ENCODE results near the gene RNF217. TPM values are rescaled to one million over a fixed set of nuclear protein-coding genes. Genes with fewer than 3 reads are reported as not detected.

Gene RNF217
- total RNA-seq, 2 donors from 2014 or later: 24.0 to 28.1 TPM

DNA sequence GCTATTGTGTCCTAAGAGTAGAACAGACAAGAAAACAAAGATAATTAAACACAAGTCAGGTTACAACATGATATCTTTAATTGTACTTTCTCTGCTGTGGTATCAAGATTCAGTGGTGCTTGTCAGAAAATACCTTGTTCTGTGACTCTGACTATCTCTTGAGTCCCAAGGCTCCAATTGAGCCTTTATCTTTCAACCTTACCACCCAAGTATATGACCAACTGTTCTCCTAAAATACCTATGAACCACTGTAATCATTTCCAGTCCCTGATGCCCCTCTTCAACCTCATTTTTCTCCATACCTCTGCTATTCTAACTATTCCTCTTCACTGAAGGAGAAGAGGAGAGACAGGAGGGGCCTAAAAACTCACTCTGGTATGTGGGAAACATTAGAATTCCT is 124.5 kb downstream of the RNF217 start:
- Mint-ChIP-seq H3K27me3 (ENCODE audit: insufficient read depth) (no peaks in the 10 kb centered on the region), H3K9me3 (no peaks in the 10 kb centered on the region), H3K27ac (no peak overlapping the region), H3K4me1 (no peaks in the 10 kb centered on the region), H3K4me3 (no peak overlapping the region), H3K36me3 (ENCODE audit: low read depth) (peaks cover 8% of the 10 kb centered on the region)
- H3K4me3 ChIP-seq (ENCODE audit: low read length): no peak overlapping the region
- DNase-seq: no peak
- H3K4me1 ChIP-seq (ENCODE audit: control insufficient read depth, insufficient read depth, low read length): no peaks in the 10 kb centered on the region
- no peak overlapping the region for H3K27ac ChIP-seq (ENCODE audit: low read depth, low read length)
- TF ChIP-seq, protein P1, sequence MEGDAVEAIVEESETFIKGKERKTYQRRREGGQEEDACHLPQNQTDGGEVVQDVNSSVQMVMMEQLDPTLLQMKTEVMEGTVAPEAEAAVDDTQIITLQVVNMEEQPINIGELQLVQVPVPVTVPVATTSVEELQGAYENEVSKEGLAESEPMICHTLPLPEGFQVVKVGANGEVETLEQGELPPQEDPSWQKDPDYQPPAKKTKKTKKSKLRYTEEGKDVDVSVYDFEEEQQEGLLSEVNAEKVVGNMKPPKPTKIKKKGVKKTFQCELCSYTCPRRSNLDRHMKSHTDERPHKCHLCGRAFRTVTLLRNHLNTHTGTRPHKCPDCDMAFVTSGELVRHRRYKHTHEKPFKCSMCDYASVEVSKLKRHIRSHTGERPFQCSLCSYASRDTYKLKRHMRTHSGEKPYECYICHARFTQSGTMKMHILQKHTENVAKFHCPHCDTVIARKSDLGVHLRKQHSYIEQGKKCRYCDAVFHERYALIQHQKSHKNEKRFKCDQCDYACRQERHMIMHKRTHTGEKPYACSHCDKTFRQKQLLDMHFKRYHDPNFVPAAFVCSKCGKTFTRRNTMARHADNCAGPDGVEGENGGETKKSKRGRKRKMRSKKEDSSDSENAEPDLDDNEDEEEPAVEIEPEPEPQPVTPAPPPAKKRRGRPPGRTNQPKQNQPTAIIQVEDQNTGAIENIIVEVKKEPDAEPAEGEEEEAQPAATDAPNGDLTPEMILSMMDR (conservative IDR thresholded peaks at IDR 0.05): no peak
- H3K36me3 ChIP-seq (ENCODE audit: control insufficient read depth, insufficient read depth, low read length): peaks cover 3% of the 10 kb centered on the region
- no peaks in the 10 kb centered on the region for H3K9me3 ChIP-seq (ENCODE audit: control insufficient read depth, low read length)
- H3K27me3 ChIP-seq (ENCODE audit: control insufficient read depth, insufficient read depth, low read length, poor library complexity, severe bottlenecking): no peaks in the 10 kb centered on the region
- no peak overlapping the region for H3K9ac ChIP-seq (ENCODE audit: extremely low read depth, low read length, poor library complexity, severe bottlenecking)

DNA sequence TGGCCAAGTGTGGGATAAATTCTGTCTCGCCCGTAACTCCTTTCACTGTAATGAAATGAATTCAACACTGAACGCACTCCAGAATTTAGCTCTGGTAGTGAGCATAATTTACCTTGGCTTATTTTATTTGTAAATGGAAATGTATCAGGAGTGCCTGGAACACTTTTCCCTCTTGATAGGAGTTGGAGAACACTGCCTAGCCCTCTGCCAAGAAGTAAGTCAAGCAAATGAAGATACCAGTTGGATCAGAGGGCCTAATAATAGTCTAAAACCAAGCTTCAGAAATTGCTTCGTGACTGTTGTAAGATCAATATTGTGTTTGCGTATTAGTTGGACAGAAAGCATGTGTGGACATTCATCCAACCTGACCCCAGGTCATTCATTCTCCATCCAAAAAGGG is 126.7 kb downstream of the RNF217 start:
- no peak overlapping the region for H3K27ac Mint-ChIP-seq
- Histone ChIP-seq H3K4me3 (ENCODE audit: low read length) (no peak overlapping the region), H3K27ac (ENCODE audit: low read depth, low read length) (no peak overlapping the region), H3K9ac (ENCODE audit: extremely low read depth, low read length, poor library complexity, severe bottlenecking) (no peak overlapping the region), H3K27me3 (ENCODE audit: control insufficient read depth, insufficient read depth, low read length, poor library complexity, severe bottlenecking) (no peaks in the 10 kb centered on the region), H3K4me1 (ENCODE audit: control insufficient read depth, insufficient read depth, low read length) (no peaks in the 10 kb centered on the region), H3K36me3 (ENCODE audit: control insufficient read depth, insufficient read depth, low read length) (no peaks in the 10 kb centered on the region), H3K9me3 (ENCODE audit: control insufficient read depth, low read length) (no peaks in the 10 kb centered on the region)
- no peak for DNase-seq
- WGBS, 2 experiments (ENCODE audit: insufficient coverage in 1 of 2, insufficient read length in 1 of 2): 93 to 94% methylated on average over 2 to 5 of the region's 5 CpGs
- no peaks in the 10 kb centered on the region for H3K27me3 Mint-ChIP-seq (ENCODE audit: insufficient read depth)
- no peak overlapping the region for H3K4me3 Mint-ChIP-seq
- no peaks in the 10 kb centered on the region for H3K4me1 Mint-ChIP-seq
- H3K9me3 Mint-ChIP-seq: no peaks in the 10 kb centered on the region
- TF ChIP-seq, protein P1 (conservative IDR thresholded peaks at IDR 0.05): no peak
- H3K36me3 Mint-ChIP-seq (ENCODE audit: low read depth): no peaks in the 10 kb centered on the region

DNA sequence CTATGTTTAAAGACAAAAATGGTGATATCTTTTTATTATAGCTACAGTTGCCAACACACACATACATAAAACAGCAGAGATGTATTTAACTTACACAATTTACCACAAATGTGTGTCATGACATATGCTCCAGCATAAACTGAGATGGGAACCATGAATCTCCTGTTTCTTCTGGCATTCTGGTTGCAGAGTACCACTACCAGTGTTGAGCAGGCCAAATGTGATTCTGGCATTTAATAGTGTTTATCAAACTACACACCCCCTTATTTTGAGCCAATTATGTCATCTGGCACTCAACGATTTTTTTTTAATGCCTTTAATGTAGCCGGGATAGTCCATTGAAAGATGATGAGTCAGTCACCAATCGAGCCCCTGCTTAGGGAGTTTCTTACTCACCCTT is 132.3 kb downstream of the RNF217 start:
- 80 to 96% methylated on average over 1 to 3 of the region's 3 CpGs for WGBS, 2 experiments (ENCODE audit: insufficient coverage in 1 of 2, insufficient read length in 1 of 2)
- DNase-seq: no peak
- Mint-ChIP-seq H3K27me3 (ENCODE audit: insufficient read depth) (peaks cover 14% of the 10 kb centered on the region), H3K27ac (no peak overlapping the region), H3K4me1 (peaks cover 2% of the 10 kb centered on the region), H3K9me3 (no peaks in the 10 kb centered on the region), H3K4me3 (no peak overlapping the region), H3K36me3 (ENCODE audit: low read depth) (no peaks in the 10 kb centered on the region)
- Histone ChIP-seq H3K27ac (ENCODE audit: low read depth, low read length) (no peak overlapping the region), H3K4me1 (ENCODE audit: control insufficient read depth, insufficient read depth, low read length) (no peaks in the 10 kb centered on the region), H3K4me3 (ENCODE audit: low read length) (no peak overlapping the region), H3K27me3 (ENCODE audit: control insufficient read depth, insufficient read depth, low read length, poor library complexity, severe bottlenecking) (peaks cover 7% of the 10 kb centered on the region), H3K36me3 (ENCODE audit: control insufficient read depth, insufficient read depth, low read length) (no peaks in the 10 kb centered on the region), H3K9me3 (ENCODE audit: control insufficient read depth, low read length) (no peaks in the 10 kb centered on the region), H3K9ac (ENCODE audit: extremely low read depth, low read length, poor library complexity, severe bottlenecking) (no peak overlapping the region)
- TF ChIP-seq, protein P1 (conservative IDR thresholded peaks at IDR 0.05): no peak
